Spleen (tissue), 11 donors: ENCODE data around the gene RTTN. TPM values are rescaled to one million over a fixed set of nuclear protein-coding genes. Genes with fewer than 3 reads are reported as not detected.

Experiments used
- DNase-seq: peaks from one replicate; pipeline ENCODE4 v3.0.0-alpha.2; 2020
- H3K27ac ChIP-seq, 8 donors: fragments of 200-600 bp; sonication (generic) in 7 of 8; 1 replicate in 4 of 8; 2 replicates in 4 of 8; pipeline versions ENCODE4 v1.5.0 to v1.8.0; 2016 to 2021; ENCODE audit warnings: inconsistent platforms in 4 of 8, mild to moderate bottlenecking in 4 of 8, moderate library complexity in 1 of 8
- H3K27me3 ChIP-seq, 7 donors: fragments of 200-600 bp; sonication (generic) in 6 of 7; replicated peaks in 1 of 7; 1 replicate in 4 of 7; 2 replicates in 3 of 7; pipeline versions ENCODE4 v1.5.0 to v1.8.0; 2016 to 2021; ENCODE audit warnings: inconsistent platforms in 3 of 7, mild to moderate bottlenecking in 1 of 7
- H3K36me3 ChIP-seq, 6 donors: fragments of 200-600 bp; sonication (generic) in 5 of 6; 1 replicate in 4 of 6; 2 replicates in 2 of 6; pipeline versions ENCODE4 v1.5.0 to v1.8.0; 2016 to 2021; ENCODE audit warnings: inconsistent platforms in 2 of 6
- H3K4me1 ChIP-seq, 6 donors: fragments of 200-600 bp; sonication (generic) in 5 of 6; 1 replicate in 3 of 6; 2 replicates in 3 of 6; pipeline versions ENCODE4 v1.5.0 to v1.8.0; 2016 to 2021; ENCODE audit warnings: inconsistent platforms in 3 of 6
- H3K4me3 ChIP-seq, 8 donors: fragments of 200-600 bp; sonication (generic) in 7 of 8; 1 replicate in 4 of 8; 2 replicates in 4 of 8; pipeline versions ENCODE4 v1.5.0 to v1.8.0; 2016 to 2021; ENCODE audit warnings: inconsistent platforms in 4 of 8, mild to moderate bottlenecking in 4 of 8, moderate library complexity in 2 of 8
- H3K9me3 ChIP-seq, 8 donors: fragments of 200-600 bp; sonication (generic) in 7 of 8; 1 replicate in 4 of 8; 2 replicates in 4 of 8; pipeline versions ENCODE4 v1.5.0 to v1.8.0; 2016 to 2021; ENCODE audit warnings: inconsistent platforms in 4 of 8
- POLR2A ChIP-seq, 3 donors: fragments of 450-650 bp; IDR thresholded peaks; one replicate each; pipeline ENCODE4 v1.5.1; 2017; ENCODE audit warnings: antibody characterized with exemption in 3 of 3, mild to moderate bottlenecking in 1 of 3
- POLR2AphosphoS5 ChIP-seq, 3 donors: sonication (generic); formaldehyde crosslinking; IDR thresholded peaks; one replicate each; pipeline ENCODE4 v1.5.1; 2017; ENCODE audit warnings: antibody characterized with exemption in 3 of 3
- WGBS, 5 donors: extraction: QIAGEN DNeasy Blood & Tissue Kit in 3 of 5; methylation state at CpG; one replicate each; pipeline versions ENCODE4 v1.1.5 to v1.1.7; 2013 to 2018; 5-methylcytosine and 5-hydroxymethylcytosine counted together
- intact Hi-C: fragments of 100-400 bp; cut with DNase I; formaldehyde crosslinking; loops from one replicate; pipeline ENCODE4 v1.15.0; 2023; ENCODE audit warnings: low total_unique reads
- polyA plus RNA-seq, 3 donors: library from polyadenylated mRNA; stranded (reverse); fragments of 200-250 nt; gene quantifications; one replicate each; pipeline ENCODE4 v1.2.1, GENCODE V29; 2013
- total RNA-seq, 7 donors: library from RNA; depleted of rRNA in 3 of 7; stranded (reverse); fragments of >200 nt in 3 of 7; fragmentation: NEBNext Ultra II Directional in 4 of 7; extraction: Animal tissue kit (Norgen Biotek cat#: 25700) in 4 of 7; gene quantifications; one replicate each; pipeline versions ENCODE4 v1.1.0 to v1.2.1, GENCODE V29; 2016 to 2021
- TF ChIP-seq, protein P1 (sequence below), 11 experiments: fragments of 200-600 bp in 7 of 11; fragments of 450-650 bp in 4 of 11; sonication (generic) in 4 of 11; IDR thresholded peaks in 8 of 11; conservative IDR thresholded peaks in 3 of 11; 1 replicate in 7 of 11; 2 replicates in 4 of 11; pipeline versions ENCODE4 v1.4.0 to v1.8.0; 2016 to 2021; ENCODE audit warnings: antibody characterized with exemption in 11 of 11, inconsistent platforms in 4 of 11, mild to moderate bottlenecking in 1 of 11
- donor health status: healthy with polysubstance abuse.
- donor health status: DM: no; HTN: no; CAD: no; lungs with moderate emphysema.
- donor health status: DM: no; HTN: no; CAD: no.
- donor health status: Bipolar disorder and iron deficiency.
- donor health status: healthy.
- donor health status: DM: no; HTN: no; CAD: no.
- donor health status: DM: yes; HTN: yes; CAD: no.

Gene RTTN
- total and polyA plus RNA-seq, 10 donors, result 4.0 to 32.3 (median 23.8) TPM

DNA sequence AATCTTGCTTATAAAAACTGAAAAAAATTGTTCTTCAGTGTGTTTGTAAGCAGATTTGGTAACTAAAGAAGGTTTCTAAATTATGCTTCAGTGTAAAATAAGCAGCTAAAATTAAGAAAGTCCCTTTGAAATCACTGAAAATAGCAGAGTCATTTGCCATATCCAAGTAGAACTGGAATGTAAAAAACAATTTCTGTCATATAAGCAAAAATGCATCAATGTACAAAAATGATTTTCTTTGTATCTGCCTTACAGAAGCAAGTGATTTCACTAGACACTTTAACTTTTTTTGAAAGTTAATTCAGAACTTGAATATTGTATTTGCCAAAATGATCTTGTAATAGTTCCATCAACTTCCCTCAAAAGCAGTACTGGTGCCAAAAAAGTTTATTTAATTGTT, 136.1 kb downstream of the RTTN start:
- H3K4me3 ChIP-seq, result no peak overlapping the region
- DNase-seq, result no peak
- H3K27me3 ChIP-seq, result no peaks in the 10 kb centered on the region
- H3K36me3 ChIP-seq, result peaks cover 0 to 43% (median 11%) of the 10 kb centered on the region in 6 donors
- intact Hi-C loops, result no loop called here
- no peak overlapping the region for H3K27ac ChIP-seq
- TF ChIP-seq POLR2AphosphoS5 (IDR thresholded peaks at IDR 0.05) (no peak), POLR2A (IDR thresholded peaks at IDR 0.05) (no peak)
- TF ChIP-seq, protein P1, sequence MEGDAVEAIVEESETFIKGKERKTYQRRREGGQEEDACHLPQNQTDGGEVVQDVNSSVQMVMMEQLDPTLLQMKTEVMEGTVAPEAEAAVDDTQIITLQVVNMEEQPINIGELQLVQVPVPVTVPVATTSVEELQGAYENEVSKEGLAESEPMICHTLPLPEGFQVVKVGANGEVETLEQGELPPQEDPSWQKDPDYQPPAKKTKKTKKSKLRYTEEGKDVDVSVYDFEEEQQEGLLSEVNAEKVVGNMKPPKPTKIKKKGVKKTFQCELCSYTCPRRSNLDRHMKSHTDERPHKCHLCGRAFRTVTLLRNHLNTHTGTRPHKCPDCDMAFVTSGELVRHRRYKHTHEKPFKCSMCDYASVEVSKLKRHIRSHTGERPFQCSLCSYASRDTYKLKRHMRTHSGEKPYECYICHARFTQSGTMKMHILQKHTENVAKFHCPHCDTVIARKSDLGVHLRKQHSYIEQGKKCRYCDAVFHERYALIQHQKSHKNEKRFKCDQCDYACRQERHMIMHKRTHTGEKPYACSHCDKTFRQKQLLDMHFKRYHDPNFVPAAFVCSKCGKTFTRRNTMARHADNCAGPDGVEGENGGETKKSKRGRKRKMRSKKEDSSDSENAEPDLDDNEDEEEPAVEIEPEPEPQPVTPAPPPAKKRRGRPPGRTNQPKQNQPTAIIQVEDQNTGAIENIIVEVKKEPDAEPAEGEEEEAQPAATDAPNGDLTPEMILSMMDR (IDR thresholded peaks at IDR 0.05 in 8 of 11, conservative IDR thresholded peaks at IDR 0.05 in 3 of 11), result no peak
- no peaks in the 10 kb centered on the region for H3K9me3 ChIP-seq
- no peaks in the 10 kb centered on the region for H3K4me1 ChIP-seq

DNA sequence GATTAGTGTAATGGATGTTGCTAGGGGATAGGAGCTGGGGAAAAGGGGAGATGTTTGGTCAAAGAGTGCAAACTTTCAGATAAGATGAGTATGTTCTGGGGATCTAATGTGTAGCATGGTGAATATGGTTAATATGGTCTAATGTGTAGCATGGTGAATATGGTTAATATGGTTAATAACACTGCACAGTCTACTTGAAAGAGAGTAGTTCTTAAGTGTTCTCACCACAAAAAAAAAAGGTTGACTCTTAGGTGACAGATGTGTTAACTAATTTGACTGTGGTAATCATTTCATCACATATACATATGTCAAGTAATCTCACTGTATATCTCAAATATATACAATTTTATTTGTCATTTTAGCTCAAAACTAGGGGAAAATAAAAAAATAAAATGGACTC, 136.5 kb downstream of the RTTN start:
- TF ChIP-seq, protein P1 (IDR thresholded peaks at IDR 0.05 in 8 of 11, conservative IDR thresholded peaks at IDR 0.05 in 3 of 11), result no peak
- no peak for TF ChIP-seq POLR2AphosphoS5 (IDR thresholded peaks at IDR 0.05)
- no peak for TF ChIP-seq POLR2A (IDR thresholded peaks at IDR 0.05)
- Histone ChIP-seq H3K4me1 (no peaks in the 10 kb centered on the region), H3K27ac (no peak overlapping the region), H3K9me3 (no peaks in the 10 kb centered on the region), H3K27me3 (no peaks in the 10 kb centered on the region), H3K4me3 (no peak overlapping the region), H3K36me3 (peaks cover 0 to 43% (median 10%) of the 10 kb centered on the region in 6 donors)
- DNase-seq, result no peak
- intact Hi-C loops, result no loop called here

DNA sequence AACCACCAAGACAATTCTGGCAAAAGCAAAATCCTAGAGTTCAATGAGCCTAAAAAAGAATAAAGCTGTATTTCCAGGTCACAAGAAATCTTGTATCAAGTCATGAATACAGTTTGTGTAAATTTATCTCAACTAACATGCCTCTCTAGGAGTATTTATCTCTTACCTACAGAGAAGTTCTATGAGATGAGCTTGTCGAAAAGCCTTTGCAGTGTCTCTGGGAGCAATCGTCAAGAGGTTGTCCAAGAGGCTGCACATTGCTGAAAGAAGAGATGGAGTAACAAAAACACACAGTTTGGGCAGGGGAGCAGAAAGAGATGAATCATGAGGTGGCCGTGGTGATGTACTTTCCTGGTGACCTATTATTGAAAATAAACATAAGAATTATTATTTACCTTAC, 145.8 kb downstream of the RTTN start:
- no peak overlapping the region for H3K4me3 ChIP-seq
- no peak for DNase-seq
- intact Hi-C loops, result no loop called here
- no peak for TF ChIP-seq POLR2A (IDR thresholded peaks at IDR 0.05)
- TF ChIP-seq, protein P1 (IDR thresholded peaks at IDR 0.05 in 8 of 11, conservative IDR thresholded peaks at IDR 0.05 in 3 of 11), result no peak
- no peak for TF ChIP-seq POLR2AphosphoS5 (IDR thresholded peaks at IDR 0.05)
- H3K9me3 ChIP-seq, result no peaks in the 10 kb centered on the region
- H3K27me3 ChIP-seq, result no peaks in the 10 kb centered on the region
- H3K36me3 ChIP-seq, result peaks cover 0 to 85% (median 16%) of the 10 kb centered on the region in 6 donors
- H3K27ac ChIP-seq, result no peak overlapping the region
- H3K4me1 ChIP-seq, result no peaks in the 10 kb centered on the region
- 92 to 97% (median 93%) methylated on average over 3 of the region's 3 CpGs for WGBS, 5 donors

DNA sequence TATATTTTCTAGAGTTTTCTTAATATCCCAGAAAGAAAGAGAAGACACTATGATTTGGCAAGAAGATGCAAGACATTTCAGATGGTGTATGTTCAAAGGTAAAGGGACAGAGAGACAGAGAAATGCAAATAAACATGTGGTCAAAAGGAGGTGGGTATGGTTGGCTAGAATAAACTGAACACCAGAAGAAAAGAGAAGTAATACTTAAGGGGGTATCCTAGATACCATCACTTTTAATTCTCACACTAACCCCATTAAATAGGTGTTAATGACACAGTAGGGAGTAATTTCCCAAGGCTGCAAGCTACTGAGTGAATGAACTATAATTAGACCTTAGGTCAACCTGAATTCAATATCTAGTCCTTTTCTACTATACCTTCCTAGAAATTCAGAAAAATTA, 146.6 kb downstream of the RTTN start:
- Histone ChIP-seq H3K4me3 (no peak overlapping the region), H3K9me3 (no peaks in the 10 kb centered on the region), H3K27me3 (no peaks in the 10 kb centered on the region), H3K36me3 (peaks cover 0 to 85% (median 16%) of the 10 kb centered on the region in 6 donors), H3K27ac (no peak overlapping the region), H3K4me1 (no peaks in the 10 kb centered on the region)
- DNase-seq, result no peak
- intact Hi-C loops, result no loop called here
- no peak for TF ChIP-seq POLR2A (IDR thresholded peaks at IDR 0.05)
- no peak for TF ChIP-seq POLR2AphosphoS5 (IDR thresholded peaks at IDR 0.05)
- TF ChIP-seq, protein P1 (IDR thresholded peaks at IDR 0.05 in 8 of 11, conservative IDR thresholded peaks at IDR 0.05 in 3 of 11), result no peak
